Fibroblast of gingiva (primary cell): ENCODE measurements around the gene EPAS1.
A peak's percentile ranks its signal among the peaks of the same experiment; 100 is the strongest.

Experiments used
- DNase-seq: peaks from one replicate; pipeline ENCODE4 v3.0.0-alpha.2; 2011; ENCODE audit warnings: low read depth

The EPAS1 gene

DNA sequence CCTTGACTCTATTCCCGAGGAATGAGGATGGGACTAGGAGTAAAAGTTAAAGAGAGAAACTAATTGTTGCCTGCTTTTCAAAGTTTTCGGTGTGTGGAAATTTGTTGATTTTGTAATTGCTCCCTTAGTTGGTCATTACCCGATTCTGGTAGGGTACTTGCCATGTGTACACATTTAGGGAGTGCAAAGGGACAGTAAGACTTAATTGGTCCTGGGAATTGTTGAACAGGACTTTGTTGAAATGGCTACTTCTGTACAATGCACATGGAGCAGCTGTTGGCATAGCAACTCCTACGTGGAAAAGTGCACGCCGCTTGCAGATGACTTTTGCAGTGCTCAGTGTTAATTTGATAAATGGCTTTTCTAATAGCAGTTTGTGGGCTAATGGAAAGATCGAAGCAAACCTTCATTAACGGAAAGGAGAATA, 22.9 kb downstream of the EPAS1 start:
- peak; percentile 41 for DNase-seq

DNA sequence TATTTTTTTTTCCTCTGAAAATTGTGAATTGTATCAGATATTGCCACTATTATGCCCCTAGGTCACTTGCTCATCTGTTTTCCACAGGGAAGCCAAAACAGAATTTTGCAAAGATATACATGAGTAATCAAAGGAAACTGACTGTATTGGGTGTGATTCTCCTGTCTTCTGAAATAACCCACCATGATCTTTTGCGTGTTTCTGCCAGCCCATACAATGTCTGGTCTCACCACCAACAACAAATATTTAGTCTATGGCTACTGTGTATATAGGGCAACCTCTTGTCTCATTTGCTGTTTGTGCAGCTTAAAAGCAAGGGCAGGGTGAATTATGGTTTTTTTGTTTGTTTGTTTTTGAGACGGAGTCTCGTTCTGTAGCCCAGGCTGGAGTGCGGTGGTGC, 26.5 kb downstream of the EPAS1 start:
- DNase-seq = no peak

DNA sequence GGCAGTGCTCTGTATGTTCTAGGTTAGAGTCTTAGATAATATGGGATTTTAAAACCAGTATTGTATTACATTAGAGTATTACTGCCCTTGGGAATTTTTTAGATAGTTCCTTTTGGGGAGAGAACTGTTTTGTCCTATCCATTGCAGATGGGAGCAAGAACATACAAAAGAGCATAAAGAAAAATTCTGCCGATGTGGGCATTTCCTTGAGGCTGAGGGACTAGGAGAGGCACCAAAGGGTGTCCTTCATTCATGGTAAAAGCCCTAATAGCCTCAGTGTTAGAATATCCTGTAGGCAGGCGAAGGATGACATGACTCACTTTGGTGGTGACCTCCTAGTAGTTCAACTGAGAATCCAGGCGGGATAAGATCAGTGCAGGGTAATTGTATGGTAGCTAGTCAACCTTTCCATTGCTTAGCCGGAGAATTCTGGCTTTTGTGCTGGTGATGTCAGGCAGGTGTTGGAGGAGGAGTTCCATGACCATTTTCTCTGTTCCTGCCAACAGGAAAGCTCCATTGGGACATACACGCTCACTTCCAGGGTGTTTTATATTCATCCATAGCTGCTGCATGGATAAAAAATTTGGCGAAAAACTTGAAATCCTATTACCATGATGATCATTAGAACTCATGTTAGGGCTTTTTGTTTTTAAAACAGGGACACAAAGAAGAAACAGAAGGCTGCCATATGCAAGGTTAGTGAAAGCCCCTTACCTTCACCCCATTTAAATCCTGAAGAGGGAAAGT, 28.1 kb downstream of the EPAS1 start:
- no peak for DNase-seq

GRCh38 chr2:46326231-46326980, 29.2 kb downstream of the EPAS1 start:
- DNase-seq = peak; percentile 19

DNA sequence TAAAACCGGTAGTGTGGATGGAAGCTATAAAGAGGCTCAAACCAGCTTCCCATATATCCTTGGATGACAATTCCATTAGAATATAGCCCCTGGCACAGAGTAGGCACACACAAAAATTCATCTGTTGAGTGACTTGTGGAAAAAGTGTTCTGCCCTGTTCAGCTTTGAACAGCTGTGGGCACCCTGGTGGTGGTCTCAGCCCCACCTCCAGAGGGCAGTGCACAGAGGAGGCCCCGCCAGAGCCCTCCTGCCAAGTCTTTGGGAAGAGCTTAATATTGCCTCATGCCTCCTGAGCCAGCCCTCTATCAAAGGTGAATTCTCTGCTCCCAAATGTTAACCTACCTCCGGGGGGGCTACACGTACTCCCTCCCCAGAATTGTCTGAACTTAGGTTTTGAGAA, 30.4 kb downstream of the EPAS1 start:
- DNase-seq = no peak

- no peak for DNase-seq
These were observed 31.1 kb downstream of the EPAS1 start for GRCh38 chr2:46328291-46328690.

- no peak for DNase-seq
These were observed 31.6 kb downstream of the EPAS1 start for GRCh38 chr2:46328829-46329228.

DNA sequence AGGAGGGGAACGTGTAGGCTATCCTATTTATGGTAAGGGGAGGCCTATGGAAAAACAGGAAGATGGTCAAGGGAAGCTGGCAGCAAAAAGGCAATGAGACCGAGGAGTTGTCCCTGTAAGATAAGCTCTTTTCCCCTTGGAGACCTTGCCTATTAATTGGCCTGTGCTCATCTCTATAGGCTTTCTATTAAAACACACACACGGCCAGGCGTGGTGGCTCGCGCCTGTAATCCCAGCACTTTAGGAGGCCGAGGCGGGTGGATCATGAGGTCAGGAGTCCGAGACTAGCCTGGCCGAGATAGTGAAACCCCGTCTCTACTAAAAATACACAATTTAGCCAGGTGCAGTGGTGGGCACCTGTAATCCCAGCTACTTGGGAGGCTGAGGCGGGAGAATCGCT, 32.1 kb downstream of the EPAS1 start:
- DNase-seq = no peak

GRCh38 chr2:46329803-46330775, 32.9 kb downstream of the EPAS1 start:
- peak; percentile 90 for DNase-seq

DNA sequence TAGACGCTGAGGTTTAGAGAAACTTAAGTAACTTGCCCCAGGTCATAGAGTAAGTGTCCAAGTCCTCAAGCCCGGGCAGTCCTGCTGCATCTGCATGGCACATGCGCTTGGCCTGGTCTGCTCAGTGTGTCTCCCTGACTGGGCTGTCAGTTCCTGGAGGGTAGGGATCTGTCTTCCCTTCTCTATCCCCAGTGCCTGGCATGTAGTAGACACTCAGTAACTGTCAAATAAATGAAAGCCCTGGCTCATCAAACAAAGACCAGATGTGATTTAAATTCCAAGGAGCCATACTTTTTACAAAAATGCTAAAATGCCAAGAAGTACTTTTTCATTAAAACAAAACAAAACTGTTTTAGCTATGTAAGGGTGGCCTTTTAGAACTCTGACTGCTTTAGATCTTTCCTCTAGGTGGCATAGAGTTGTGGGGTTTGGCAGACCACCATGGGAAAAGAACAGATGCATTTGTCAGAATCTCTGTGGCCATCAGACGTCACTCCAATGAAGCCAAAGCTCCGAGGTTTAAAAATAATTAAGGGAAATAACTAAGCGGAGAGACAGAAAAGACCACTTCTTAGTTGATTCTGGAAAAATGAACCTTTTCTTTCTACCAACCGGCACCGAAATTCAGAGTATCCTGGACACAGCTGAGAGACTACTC, 34.0 kb downstream of the EPAS1 start:
- peak; percentile 70 for DNase-seq

DNA sequence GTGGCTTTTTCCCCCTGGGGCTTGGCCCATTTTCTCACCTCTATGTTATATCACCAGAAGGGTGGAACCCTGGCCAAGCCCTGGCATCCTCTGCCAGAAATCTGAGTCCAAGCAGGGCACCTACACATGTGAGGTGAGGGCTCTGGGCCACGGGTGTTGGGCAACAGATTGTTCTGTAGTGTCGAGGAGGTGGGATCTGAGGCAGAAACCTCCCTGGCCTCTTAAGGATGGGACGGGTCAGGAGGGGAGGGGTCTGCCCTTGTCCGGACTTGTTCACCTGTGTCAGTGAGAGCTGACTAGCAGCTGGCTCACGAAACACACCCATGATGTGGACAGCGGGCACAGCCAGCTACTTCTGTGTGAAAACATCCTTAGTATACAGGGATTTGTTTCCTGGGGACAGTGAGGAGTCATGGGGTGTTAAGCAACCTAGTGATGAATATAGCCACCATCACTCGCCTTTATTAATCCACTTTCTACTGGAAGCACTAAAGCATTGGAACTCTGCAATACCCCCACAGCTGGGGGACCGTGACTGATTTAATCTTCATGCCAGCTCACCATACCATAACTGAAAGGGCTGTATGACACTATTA, 35.6 kb downstream of the EPAS1 start:
- DNase-seq = peak; percentile 49

DNA sequence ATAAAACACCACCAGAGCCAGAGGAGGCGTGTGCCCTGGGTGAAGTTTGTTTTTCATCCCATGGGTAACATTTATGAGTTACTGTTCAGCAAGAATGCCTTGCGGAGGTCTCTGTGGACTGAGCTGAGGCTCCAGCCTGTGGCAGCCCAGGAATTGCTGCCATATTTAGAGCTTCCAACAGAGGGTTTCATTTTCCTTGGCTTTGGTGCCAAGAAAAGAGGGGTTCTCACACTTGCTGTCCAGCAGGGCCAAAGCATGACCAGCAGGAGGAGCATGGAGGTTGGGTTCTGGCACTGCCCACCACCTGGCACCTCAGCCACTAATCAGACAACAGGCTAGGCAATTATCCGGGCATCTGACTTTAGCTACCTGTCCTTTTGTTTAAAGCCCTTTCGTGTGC, 36.7 kb downstream of the EPAS1 start:
- peak; percentile 34 for DNase-seq

GRCh38 chr2:46334389-46335271, 37.4 kb downstream of the EPAS1 start:
- peak; percentile 92 for DNase-seq

DNA sequence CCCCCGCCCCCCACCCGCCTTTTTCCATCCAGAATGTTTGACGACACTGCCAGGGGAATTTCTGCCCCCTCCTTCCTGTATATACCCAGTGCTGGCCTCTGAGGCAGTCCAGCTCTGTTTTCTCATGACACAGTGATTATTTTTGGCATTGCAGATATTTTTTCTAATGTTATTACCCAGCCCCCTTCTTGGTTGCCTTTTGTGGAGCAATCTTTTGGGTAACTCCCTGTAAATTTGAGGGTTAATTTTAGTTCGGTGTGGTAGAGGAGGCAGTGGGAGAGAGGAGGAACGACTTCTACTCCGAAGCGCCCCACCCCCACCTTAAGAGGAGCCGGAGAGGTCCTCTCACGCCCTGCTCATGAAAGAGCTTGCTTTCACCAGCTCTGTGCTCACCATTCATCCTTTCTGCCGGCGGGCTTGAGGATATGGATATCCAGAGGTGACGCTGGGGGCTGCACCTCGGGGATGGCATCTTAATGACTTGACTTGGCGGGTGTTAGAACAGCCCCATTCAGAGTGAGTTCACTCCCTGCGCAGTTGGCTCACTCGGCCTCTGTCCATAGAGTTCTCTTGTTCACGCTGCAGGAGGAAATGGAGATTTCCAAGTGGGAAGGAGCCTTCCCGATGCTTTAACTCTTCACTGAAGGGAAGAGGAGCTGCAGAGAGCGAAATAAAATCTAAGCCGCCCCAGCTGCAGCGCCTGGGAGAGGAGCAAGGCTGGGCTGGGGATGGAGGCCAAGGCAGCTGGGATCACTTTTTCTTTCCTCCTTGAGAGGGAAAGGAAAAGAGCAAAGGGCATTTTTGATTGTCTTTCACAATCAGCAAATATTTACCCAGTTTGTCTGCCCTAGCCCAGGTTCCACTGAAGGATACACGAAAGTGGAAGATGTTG, 38.4 kb downstream of the EPAS1 start:
- peak; percentile 61 for DNase-seq

DNA sequence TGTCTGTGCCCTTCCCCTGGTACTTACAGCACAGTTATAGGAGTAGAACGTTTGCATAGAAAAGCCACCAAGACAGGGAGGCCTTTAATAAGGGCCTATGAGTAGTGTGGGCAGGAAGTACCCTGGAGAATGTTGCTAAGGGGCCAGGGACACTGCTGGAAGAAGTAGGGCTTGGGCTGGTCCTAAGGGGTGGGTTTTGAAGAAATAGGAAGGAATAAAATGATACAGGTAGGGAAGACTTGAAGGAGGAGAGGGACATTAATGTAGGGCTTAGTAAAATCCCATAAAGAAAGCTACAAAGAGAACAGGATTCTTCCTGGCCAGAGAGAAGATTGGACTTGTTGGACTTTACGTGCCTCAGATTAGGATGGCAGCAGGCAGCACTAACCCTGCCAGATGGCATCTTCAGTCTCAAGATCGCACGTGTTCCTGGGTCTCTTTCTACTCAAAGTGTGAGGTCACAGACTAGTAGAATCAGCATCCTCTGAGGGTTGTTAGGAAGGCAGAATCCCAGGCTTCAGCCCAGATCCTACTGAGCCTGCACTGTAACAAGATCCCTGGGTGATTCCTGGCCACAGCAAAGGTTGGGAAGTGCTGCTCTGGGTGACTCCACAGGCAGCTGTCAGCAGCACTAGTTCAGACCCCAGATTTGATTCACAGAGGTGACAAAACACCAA, 39.2 kb downstream of the EPAS1 start:
- peak; percentile 56 for DNase-seq

GRCh38 chr2:46337208-46337994, 40.2 kb downstream of the EPAS1 start:
- peak; percentile 62 for DNase-seq

DNA sequence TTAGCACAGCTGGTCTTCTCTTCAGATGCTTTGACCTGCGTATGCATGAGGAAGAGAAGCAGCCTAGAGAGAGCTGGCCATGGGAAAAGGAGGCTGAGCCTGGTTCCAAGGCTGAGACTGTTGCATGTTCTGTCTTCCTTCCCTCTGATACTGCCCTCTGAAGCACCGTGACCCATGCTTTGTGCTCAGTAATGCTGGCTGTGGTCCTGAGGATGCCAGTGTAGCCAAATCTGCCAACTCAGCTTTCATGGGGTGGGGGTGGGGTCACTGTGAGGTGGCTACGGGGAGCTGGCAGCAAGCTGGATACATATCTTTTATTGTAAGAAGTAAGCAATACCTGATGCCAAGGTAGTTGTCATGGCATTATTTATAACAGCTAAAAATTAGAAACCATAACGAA, 41.5 kb downstream of the EPAS1 start:
- no peak for DNase-seq

GRCh38 chr2:46339200-46339599, 42.0 kb downstream of the EPAS1 start:
- DNase-seq = no peak
